ENCODE data around the gene EVPL. TPM values are rescaled to one million over a fixed set of nuclear protein-coding genes. Genes with fewer than 3 reads are reported as not detected.

Gene EVPL
- total and polyA plus RNA-seq, 7 donors = 2.9 to 23.5 (median 6.4) TPM

DNA sequence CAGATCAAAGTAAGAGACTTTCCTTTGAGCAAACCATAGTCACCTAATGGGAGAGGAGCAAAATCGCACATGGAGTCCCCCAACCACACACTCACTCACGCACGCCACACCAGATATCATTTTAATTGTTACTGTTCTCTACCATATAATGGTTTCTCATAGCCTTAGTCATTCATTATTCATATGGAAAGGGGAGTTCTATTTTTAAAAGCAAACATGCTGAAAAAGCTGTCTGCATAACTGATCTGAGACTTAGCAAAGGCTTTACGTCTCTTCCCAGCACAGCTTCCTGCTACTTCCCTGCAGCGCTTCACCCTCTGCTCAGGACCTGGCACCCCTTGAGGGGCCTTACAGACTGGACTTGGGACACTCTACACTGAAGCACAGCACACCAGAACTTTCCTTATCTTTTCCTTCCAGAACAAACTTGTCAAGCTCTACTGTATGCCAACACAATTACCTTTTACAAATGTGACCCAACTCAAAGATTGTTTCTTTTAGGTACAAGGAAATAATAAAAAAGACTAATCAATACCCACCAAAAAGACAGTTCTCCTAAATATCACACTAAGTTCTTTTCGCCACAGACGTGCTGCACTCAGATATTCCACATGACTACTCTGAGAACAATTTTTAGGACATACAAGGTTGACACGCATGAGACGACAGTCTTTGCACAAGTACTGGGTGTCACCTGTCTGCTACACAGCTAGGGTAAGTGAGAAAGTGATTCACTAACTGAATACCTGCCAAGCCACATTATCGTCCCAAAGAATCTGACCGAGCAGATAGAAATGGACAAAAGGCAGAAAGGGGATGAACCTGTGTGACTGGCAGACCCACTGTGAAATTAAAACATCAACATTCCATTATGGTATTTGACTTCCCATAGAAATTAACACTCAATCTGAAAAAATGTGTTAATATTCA, 23.7 kb upstream of the EVPL start:
- Histone ChIP-seq H3K27ac (peak overlapping the region in 3 of 4 donors; percentile 36 to 67 (median 63)), H3K4me3 (no peak overlapping the region), H3K27me3 (no peaks in the 10 kb centered on the region), H3K4me1 (peaks cover 0 to 41% (median 30%) of the 10 kb centered on the region in 4 donors), H3K9me3 (no peaks in the 10 kb centered on the region), H3K36me3 (peaks cover 29 to 93% (median 48%) of the 10 kb centered on the region in 4 donors)
- intact Hi-C loops (cut with DNase I) = no loop called here
- DNase-seq = no peak
- no peak for TF ChIP-seq CTCF (IDR thresholded peaks at IDR 0.05)
- TF ChIP-seq POLR2A (IDR thresholded peaks at IDR 0.05) = no peak
- TF ChIP-seq EP300 (IDR thresholded peaks at IDR 0.05) = no peak
- no peak for TF ChIP-seq POLR2AphosphoS5 (IDR thresholded peaks at IDR 0.05)
- 78 to 79% methylated on average over 11 of the region's 11 CpGs for WGBS, 2 donors

GRCh38 chr17:76049836-76050537, 22.9 kb upstream of the EVPL start:
- peaks cover 36 to 93% (median 53%) of the 10 kb centered on the region in 4 donors for H3K36me3 ChIP-seq
- peaks cover 0 to 41% (median 30%) of the 10 kb centered on the region in 4 donors for H3K4me1 ChIP-seq
- intact Hi-C loops (cut with DNase I) = no loop called here
- TF ChIP-seq EP300 (IDR thresholded peaks at IDR 0.05) (no peak), POLR2A (IDR thresholded peaks at IDR 0.05) (no peak), CTCF (IDR thresholded peaks at IDR 0.05) (no peak), POLR2AphosphoS5 (IDR thresholded peaks at IDR 0.05) (no peak)
- H3K9me3 ChIP-seq = no peaks in the 10 kb centered on the region
- DNase-seq = no peak
- 95 to 96% methylated on average over 15 of the region's 15 CpGs for WGBS, 2 donors
- no peak overlapping the region for H3K4me3 ChIP-seq
- H3K27ac ChIP-seq = peak overlapping the region in 3 of 4 donors; percentile 36 to 67 (median 63)
- H3K27me3 ChIP-seq = no peaks in the 10 kb centered on the region

- DNase-seq = no peak
- H3K27ac ChIP-seq = peak overlapping the region in 3 of 4 donors; percentile 4 to 67 (median 63)
- WGBS, 2 donors = 92 to 93% methylated on average over 3 of the region's 3 CpGs
- H3K9me3 ChIP-seq = no peaks in the 10 kb centered on the region
- H3K4me1 ChIP-seq = peaks cover 0 to 41% (median 30%) of the 10 kb centered on the region in 4 donors
- TF ChIP-seq POLR2AphosphoS5 (IDR thresholded peaks at IDR 0.05) = no peak
- no peak for TF ChIP-seq EP300 (IDR thresholded peaks at IDR 0.05)
- TF ChIP-seq CTCF (IDR thresholded peaks at IDR 0.05) = no peak
- no peak for TF ChIP-seq POLR2A (IDR thresholded peaks at IDR 0.05)
- no peak overlapping the region for H3K4me3 ChIP-seq
- H3K27me3 ChIP-seq = no peaks in the 10 kb centered on the region
- H3K36me3 ChIP-seq = peaks cover 40 to 93% (median 59%) of the 10 kb centered on the region in 4 donors
- intact Hi-C loops (cut with DNase I) = no loop called here
Observed at GRCh38 chr17:76049239-76049638, 22.1 kb upstream of the EVPL start.

- TF ChIP-seq CTCF (IDR thresholded peaks at IDR 0.05) (no peak), POLR2AphosphoS5 (IDR thresholded peaks at IDR 0.05) (no peak), EP300 (IDR thresholded peaks at IDR 0.05) (no peak), POLR2A (IDR thresholded peaks at IDR 0.05) (no peak)
- intact Hi-C loops (cut with DNase I) = no loop called here
- H3K4me3 ChIP-seq = no peak overlapping the region
- DNase-seq = no peak
- WGBS, 2 donors = 78 to 84% methylated on average over 9 of the region's 9 CpGs
- peaks cover 41 to 93% (median 63%) of the 10 kb centered on the region in 4 donors for H3K36me3 ChIP-seq
- peaks cover 0 to 41% (median 30%) of the 10 kb centered on the region in 4 donors for H3K4me1 ChIP-seq
- peak overlapping the region in 3 of 4 donors; percentile 47 to 67 (median 63) for H3K27ac ChIP-seq
- H3K9me3 ChIP-seq = no peaks in the 10 kb centered on the region
- H3K27me3 ChIP-seq = no peaks in the 10 kb centered on the region
Observed at GRCh38 chr17:76048711-76049110, 21.6 kb upstream of the EVPL start.

All from sigmoid colon (tissue), 7 donors.